GM18861 (cell line): ENCODE measurements around the gene PIP5K1C.
"Not testable (repeated sequence)": the region's sequence is repeated elsewhere in the genome, so short reads cannot be mapped to it uniquely, and the experiment has no call there.

Experiments used
- ATAC-seq: cut with Tn5 transposase; IDR thresholded peaks from one replicate; pipeline ENCODE4 v1.9.1; 2021; ENCODE audit not compliant: unreplicated experiment

Gene PIP5K1C

DNA sequence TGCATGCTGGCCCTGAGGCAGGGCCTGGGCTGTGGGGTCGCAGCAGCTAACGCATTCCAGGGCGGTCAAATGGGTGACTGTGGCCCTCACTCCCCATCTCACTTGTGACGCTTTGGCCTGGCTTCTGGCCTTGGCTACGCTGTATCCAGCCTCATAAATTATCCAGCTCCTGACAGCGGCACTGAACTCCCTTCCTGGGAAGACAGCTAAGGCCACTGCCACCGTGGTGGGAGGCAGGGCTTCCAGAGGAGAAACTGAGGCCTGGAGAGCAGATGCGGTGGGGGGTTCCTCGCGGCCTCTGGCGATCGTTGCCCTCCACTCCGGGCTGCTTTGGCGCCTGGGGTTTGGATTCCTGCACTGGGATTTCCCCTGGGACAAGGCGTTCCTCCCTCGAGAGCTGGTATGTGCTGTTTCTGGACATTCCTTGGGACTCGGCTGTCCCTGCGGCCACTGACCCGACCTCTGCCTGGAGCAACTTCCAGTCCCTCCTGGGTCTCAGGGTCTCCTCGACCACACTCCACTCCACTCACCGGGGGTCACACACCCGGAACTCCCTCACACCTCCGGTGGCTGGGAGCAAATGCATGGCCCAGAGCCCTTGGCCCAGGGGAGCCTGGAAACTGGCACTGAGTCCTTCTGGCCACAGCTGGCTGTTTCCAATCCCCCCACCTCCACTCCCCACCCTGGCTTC lies 97.0 kb downstream of the PIP5K1C start:
- ATAC-seq = no peak

DNA sequence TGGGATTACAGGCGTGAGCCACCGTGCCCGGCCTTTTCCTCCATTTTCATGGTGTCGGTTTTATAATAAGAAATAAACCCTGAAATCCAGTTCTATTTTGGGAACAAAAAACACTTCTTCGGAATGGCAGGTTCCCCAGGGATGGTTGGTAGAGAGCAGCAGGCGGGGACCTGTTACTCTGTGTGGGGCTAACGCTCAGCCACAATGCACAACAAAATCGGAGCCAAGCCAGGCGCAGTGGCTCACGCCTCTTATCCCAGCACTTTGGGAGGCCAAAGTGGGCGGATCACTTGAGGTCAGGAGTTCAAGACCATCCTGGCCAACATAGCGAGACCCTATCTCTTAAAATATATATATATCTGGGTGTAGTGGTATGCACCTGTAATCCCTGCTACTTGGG lies 99.2 kb downstream of the PIP5K1C start:
- ATAC-seq = no peak

- no peak for ATAC-seq
Measured at GRCh38 chr19:3599776-3600187, 100.5 kb downstream of the PIP5K1C start.

DNA sequence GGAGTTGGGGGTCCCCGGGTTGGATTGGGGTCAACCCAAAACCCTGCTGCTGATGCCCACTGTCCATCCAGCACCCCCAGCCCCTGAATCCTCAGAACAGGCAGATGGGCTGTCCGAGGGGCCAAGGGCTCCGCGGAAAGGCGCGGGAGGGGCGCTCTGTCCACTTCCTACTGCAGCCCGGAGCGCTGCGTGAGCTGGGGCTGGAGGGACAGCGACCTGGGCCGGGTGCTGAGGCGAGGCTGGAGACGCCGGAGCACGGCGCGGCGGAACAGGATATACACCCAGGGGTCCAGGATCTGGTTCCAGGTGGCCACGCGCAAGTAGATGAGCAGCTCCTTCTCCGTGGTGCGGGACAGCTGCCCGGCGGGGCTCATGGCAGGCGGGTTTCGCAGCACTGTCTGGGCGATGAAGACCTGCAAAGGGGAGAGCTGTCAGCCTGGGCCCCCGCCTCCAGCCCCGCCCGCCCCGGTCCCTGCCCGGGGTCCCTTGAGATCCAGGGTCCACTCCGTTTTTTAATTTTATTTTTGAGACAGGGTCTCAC lies 104.7 kb downstream of the PIP5K1C start:
- ATAC-seq = no peak

DNA sequence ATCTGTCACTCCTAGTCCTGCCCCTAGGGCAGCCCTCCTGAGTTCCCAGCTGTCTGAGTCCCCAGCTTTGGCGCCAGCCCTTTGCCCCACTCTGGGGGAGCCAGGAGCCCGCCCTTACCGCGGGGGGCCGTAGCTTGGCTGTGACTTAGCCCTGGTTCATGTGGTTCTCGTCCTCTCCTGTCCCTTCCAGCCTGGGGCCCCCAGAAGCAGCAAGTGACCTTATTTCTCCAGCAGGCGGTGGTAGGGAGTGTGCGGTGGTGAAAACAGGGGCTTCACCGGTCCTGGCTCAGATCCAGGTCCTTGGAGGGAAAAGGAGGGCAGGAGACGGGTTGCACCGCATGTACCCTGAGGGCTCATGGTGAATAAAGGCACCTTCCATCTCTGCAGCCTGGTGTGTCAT lies 107.1 kb downstream of the PIP5K1C start:
- no peak for ATAC-seq

DNA sequence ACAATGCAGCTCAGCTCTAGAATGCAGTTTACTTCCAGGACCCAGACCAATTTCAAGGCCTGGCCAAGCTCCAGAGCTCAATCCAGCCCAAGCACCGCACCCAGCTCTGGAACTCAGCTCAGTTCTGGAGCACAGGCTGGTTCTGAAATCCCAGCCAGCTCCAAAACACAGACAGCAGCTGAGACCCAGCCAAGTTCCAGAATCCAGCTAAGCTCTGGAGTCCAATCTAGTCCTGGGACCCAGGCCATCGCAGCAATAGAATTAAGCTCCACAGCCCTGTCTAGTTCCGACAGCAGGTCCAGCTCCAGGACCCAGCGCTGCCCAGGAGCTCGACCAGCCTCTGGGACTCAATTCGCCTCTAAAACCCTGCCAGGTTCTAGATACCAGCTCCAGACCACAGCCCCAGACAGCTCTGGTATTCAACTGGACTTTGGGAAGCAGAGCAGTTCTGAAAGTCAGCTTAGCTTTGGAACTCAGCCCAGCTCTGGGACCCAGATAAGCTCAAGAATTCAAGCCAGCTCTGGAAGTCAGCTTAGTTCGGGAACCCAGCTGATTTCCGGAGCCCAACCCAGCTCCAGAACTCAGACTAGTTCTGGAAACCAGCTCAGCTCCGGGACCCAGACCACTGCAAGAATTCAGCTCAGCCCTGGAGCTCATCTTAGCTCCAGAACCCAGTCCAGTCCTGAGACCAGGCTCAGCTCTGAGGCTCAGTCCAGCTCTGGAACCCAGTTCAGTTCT lies 108.2 kb downstream of the PIP5K1C start:
- ATAC-seq = no peak

- no peak for ATAC-seq
Measured at GRCh38 chr19:3590991-3591659, 109.1 kb downstream of the PIP5K1C start.

DNA sequence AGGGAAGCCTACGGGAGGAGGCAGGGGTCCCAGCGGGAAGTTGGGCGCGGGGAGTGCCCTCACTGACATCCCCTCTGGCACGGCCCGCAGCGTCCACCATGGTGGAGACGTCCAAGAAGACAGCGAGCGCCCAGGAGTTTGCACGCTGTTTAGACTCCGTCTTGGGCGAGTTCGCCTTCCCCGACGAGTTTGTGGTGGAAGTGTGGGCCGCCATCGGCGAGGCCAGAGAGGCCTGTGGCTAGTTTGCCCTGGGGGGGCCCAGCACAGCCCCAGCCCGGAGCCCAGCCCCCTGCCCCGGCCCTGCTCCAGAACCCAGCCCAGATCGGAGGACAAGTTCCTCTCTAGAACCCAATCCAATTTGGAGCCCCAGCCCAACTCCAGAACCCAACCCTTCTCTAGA lies 110.3 kb downstream of the PIP5K1C start:
- no peak for ATAC-seq

DNA sequence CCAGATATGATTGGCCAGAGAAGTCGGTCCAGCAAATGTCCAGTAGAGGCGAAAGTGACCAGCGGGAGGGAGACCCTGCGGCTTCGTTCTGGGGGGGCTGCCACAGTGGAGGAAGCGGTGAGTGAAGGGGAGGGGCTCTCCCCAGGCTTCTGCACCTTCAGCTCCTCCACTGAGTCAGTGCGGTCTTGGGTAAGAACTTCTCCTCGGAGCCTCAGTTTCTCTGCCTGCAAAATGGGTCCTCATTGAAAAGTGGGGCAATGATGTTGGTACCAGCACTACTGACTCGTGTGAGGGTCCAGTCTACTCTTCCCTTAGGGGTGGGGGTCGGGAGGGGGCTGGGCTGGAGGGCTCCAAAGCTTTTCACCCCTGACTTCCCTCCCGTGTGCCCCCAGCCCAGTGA lies 110.8 kb downstream of the PIP5K1C start:
- ATAC-seq = no peak

- no peak for ATAC-seq
Measured at GRCh38 chr19:3586707-3587346, 113.4 kb downstream of the PIP5K1C start.

GRCh38 chr19:3586127-3586626 lies 114.1 kb downstream of the PIP5K1C start:
- ATAC-seq = no peak

DNA sequence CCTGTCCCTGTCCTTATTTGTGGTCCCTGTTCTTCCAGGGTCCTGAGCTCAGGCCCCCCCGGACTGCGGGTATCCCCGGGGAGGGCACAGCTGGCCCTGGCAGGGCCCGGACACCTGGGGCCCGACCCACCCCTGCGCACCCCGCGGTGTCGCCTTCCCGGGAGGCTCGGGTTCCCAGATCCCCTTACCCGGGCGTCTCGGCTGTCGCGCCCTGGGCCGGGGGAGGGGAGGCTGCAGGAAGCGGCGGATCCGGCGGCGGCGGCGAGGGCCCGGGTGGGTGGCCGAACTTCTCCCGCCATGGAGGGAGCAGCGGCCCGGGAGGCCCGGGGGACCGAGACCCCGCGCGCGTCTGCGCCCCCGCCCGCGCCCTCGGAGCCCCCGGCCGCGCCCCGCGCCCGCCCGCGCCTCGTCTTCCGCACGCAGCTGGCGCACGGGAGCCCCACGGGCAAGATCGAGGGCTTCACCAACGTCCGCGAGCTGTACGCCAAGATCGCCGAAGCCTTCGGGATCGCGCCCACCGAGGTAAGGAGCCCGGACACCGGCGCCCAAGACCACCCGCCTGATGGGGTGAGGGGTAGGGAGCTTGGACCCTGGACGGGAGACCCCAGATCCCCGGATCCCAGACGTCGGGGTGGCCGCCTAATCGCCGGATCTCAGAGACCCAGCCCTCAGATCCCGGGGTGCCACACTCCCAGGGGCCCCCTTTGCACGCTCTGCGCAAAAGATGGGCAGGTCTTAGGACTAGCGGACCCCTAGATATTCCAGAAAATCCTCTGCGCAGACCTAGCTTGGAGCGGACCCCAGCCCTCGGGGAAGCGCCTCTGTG lies 114.8 kb downstream of the PIP5K1C start, which contains the start of gene GIPC3:
TSS of gene GIPC3 (plus strand) at position 178 of the 826 bp plus-strand sequence. CDS start at position 298, 120 bp downstream.
- no peak for ATAC-seq

DNA sequence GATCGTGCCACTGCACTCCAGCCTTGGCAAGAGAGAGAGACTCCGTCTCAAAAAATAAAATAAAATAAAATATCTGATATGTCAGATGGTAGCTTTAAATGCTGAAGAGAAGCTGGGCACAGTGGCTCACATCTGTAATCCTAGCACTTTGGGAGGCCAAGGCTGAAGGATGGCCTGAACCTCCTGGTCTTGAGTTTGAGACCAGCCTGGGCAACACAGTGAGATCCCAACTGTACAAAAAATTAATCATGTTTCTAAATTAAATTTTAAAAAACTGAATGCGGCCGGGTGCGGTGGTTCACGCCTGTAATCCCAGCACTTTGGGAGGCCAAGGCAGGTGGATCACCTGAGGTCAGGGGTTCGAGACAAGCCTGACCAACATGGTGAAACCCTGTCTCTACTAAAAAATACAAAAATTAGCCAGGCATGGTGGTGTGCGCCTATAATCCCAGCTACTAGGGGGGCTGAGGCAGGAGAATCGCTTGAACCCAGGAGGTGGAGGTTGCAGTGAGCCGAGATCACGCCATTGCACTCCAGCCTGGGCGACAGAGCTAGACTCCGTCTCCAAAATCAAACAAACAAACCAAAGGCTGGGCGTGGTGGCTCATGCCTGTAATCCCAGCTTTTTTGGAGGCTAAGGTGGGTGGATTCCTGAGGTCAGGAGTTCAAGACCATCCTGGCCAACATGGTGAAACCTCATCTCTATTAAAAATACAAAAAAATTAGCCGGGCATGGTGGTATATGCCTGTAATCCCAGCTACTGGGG lies 116.0 kb downstream of the PIP5K1C start:
- ATAC-seq = not testable (repeated sequence)

DNA sequence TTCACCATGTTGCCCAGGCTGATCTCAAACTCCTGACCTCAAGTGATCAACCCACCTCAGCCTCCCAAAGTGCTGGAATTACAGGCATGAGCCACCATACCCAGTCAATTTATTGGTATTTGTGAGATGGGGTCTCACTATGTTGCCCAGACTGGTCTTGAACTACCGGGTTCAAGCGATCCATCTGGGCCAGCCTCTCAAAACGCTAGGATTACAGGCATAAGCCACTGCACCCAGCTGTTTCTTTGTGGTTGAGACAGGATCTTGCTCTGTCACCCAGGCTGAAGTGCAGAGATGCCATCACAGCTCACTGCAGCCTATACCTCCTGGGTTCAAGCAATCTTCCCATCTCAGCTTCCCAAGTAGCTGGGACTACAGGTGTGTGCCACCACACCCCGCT lies 118.5 kb downstream of the PIP5K1C start:
- not testable (repeated sequence) for ATAC-seq
